GM19463 (cell line): ENCODE results near the gene SMPD3.

Experiments used
- ATAC-seq: cut with Tn5 transposase; IDR thresholded peaks from one replicate; pipeline ENCODE4 v1.9.1; 2021; ENCODE audit warnings: mild to moderate bottlenecking, moderate library complexity; ENCODE audit not compliant: unreplicated experiment

SMPD3 gene

DNA sequence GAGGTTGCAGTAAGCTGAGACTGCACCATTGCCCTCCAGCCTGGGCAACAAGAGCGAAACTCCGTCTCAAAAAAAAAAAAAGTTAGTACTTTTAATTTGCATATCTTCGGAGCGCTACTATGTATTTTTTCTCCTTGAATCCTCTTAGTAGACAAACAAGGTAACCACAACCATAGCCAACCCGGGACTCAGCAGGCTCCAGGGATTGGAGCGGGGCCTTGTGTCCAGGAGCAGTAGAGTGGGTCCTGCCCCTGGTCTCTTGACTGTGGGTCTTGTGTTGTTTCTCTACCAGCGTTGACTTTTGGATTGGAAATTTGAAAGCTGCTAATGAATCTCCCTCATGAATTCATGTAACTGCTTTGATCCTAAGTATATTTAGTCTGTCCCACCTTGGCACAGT is 105.2 kb downstream of the SMPD3 start:
- no peak for ATAC-seq

- ATAC-seq, result no peak
Measured at GRCh38 chr16:68342620-68343019, 105.7 kb downstream of the SMPD3 start.

DNA sequence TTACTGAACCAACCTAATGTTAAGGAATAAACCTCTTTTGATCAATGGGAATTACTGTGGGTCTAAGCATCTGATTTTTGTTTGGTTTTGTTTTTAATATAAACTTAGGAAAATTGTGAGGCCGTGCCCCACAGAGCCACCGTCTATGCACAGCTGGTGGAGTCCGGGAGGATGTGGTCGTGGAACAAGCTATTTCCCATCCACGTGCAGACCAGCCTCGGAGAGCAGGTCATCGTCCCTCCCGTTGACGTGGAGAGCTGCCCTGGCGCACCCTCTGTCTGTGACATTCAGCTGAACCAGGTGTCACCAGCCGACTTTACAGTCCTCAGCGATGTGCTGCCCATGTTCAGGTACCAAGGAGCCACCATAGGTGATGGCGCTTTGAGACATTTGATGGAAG is 109.1 kb downstream of the SMPD3 start:
- no peak for ATAC-seq

DNA sequence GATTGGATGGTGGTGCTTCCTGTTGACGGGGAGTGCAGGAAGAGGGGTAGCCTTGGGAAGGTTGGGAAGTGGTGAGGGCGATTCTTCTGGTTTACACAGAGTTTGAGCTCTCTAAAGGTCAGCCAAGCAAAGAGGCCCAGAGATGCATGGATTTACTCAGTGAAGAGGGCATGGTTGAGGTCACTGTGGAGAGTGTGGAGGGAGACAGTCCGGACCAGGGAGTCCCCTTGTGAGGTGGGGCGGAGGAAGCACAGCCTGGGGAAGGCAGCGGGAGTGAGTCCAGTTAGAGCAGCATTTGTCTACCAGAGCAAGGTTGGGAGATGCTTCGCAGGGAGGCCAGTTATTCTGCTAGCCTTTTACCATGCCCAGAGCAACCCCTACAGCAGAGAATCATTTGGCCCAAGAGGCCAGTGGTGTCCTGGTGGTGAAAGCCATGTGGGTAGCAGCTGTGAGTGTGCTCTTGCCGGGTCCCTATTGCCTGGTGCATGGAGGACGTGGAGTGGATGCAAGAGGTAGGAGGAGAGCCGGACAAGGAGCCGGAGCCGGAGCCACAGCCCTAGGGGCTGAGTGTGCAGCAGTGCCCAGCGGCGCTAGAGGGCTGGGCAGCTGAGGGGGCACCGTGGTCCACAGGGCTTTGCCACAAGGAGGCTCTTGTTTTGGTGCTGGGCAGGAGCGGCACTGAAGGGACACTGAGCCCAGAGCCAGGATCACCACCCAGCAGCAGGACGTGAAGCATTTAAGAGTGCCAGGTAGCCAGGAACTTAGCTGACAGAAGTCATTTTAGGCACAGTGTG is 109.8 kb downstream of the SMPD3 start:
- ATAC-seq, result no peak

DNA sequence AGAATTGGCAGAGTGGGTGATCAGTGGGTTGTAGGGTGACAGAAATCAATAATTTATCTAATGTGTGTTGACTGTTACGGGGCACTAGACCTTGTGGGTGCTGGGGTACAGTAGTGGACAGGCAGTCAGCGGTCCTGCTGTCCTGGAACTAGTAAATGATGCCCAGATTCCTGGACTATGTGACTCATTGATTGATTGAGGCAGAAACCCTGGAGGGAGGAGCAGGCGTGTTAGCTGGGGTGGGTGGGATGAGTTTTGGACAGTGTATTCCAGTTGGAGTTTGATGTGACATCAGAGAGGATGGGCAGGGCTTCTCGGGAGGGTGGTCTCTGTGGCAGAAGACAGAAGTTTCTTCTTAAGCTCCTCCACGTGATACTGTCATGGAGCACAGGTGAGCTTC is 113.1 kb downstream of the SMPD3 start:
- no peak for ATAC-seq

- no peak for ATAC-seq
Measured at GRCh38 chr16:68332411-68333121, 115.7 kb downstream of the SMPD3 start.

DNA sequence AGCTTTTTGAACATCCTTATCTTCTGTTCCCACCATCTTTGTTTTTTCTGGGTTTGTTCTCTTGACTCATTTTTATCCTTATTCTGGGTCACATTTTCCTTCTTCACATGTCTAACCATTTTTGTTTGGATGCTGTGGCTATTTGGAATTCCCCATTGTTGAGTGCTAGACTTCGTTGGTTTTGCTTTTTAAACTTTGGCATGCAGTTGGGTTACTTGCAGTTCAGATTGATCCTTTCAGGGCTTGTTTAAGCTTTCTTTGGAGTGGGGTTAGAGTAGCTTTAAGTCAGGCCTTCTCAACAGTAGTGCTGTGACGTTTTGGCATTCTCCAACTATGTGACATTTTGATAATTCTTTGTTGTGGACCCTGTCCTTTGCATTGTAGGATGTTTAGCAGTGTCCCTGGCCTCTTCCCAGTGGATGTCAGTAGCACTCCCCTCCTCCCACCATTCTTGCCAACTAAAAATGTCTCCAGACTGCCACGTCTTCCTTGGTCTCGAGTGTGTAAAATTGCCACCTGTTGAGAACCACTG is 116.4 kb downstream of the SMPD3 start:
- ATAC-seq, result no peak

GRCh38 chr16:68328860-68329390 is 119.4 kb downstream of the SMPD3 start:
- no peak for ATAC-seq

- ATAC-seq, result peak; percentile 89
Measured at GRCh38 chr16:68328151-68328859, 120.0 kb downstream of the SMPD3 start.

DNA sequence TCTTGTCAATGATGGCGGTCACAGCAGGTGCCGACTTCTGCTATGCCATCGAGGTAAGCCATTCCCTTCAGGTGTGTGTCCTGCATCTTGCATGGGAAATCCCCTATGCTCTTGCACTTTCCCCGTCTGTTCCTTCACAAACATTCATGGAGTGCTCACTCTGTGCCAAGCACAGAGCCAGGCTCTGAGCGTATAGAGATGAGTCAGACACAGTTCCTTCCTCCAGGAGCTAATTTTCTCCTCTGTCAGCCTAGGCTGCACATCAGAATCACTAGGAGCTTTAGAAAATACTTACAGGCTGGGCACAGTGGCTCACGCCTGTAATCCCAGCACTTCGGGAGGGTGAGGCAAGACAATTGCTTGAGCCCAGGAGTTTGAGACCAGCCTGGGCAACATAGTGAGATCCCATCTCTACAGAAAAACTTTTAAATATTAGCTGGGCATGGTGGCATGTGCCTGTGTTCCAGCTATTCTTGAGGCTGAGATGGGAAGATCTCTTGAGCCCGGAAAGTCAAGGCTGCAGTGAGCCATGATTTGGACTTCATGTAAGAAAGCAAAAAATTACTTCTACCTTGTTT is 123.4 kb downstream of the SMPD3 start:
- no peak for ATAC-seq

- no peak for ATAC-seq
Measured at GRCh38 chr16:68324336-68324735, 124.0 kb downstream of the SMPD3 start.

GRCh38 chr16:68319185-68319908 is 129.0 kb downstream of the SMPD3 start:
- no peak for ATAC-seq

- no peak for ATAC-seq
Measured at GRCh38 chr16:68313116-68313515, 135.2 kb downstream of the SMPD3 start.

DNA sequence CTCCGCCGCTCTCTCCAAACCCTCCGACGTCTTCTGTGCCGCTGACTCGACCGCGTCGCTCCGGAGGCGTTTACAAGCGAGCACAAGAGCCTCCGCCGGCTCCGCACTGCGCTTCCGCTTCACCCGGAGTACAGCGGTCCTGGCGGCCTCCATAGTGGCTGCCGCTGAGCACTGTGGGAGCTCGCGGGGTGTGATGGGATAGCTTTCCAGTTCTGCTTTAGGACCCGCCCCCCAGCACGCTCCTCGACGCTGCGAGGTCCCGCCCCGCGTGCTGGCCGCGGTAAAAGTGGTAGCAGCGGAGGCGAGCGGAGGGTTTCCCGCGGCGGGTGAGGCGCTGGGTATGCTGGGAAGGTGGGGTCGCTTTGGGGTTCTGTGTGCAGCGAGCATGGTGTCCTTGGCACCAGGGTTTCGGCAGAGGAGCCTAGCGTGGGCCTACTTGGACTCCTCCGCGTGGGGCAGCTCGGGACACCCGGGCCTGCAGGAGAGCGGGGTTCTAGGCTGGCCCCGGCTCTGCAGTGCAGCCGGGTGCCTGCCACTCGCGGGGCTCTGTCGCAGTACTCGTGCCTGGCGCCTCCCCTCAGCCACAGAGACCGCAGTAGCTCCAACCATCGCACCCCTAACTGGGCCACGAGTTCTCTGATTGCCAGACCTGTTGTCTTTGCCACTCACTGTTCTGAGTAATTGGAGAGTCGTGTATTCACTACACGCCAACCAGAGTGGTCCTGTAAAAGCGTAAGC is 137.4 kb downstream of the SMPD3 start, which contains the start of the genes PRMT7 and SLC7A6OS:
TSS of gene PRMT7 (plus strand) at position 246 of the 738 bp plus-strand sequence. CDS start 4,961 bp downstream, outside the sequence.
TSS of gene SLC7A6OS (minus strand) at position 173 of the 738 bp plus-strand sequence. CDS start at position 153, 20 bp downstream.
- peak; percentile 99 for ATAC-seq

DNA sequence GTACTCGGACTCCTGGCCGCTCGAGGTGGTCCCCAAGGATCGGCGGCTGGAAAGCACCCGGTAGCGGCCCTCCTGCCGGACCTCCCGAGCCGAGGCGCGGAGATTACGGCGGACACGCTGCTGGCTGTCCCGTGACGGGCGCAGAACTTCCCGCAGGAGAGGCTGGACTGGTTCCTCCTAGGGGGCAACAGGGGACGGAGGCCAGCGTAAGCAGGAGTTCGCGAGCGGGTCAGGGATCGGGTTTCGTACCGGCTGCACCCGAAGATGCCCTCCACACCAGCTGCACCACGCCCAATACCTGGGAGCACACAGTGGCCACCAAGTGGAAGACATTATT is 137.9 kb downstream of the SMPD3 start:
- peak; percentile 23 for ATAC-seq

GRCh38 chr16:68309799-68310198 is 138.5 kb downstream of the SMPD3 start:
- ATAC-seq, result no peak
